Activated CD8-positive, alpha-beta memory T cell treated with anti-CD3 and anti-CD28 coated beads, Interleukin-2, amount 50 U/mL, for 48 hours (primary cell): ENCODE measurements around the gene ART4.

Source experiments
- DNase-seq: peaks from one replicate; pipeline ENCODE4 v3.0.0-alpha.2; 2020

Gene ART4, protein sequence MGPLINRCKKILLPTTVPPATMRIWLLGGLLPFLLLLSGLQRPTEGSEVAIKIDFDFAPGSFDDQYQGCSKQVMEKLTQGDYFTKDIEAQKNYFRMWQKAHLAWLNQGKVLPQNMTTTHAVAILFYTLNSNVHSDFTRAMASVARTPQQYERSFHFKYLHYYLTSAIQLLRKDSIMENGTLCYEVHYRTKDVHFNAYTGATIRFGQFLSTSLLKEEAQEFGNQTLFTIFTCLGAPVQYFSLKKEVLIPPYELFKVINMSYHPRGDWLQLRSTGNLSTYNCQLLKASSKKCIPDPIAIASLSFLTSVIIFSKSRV

DNA sequence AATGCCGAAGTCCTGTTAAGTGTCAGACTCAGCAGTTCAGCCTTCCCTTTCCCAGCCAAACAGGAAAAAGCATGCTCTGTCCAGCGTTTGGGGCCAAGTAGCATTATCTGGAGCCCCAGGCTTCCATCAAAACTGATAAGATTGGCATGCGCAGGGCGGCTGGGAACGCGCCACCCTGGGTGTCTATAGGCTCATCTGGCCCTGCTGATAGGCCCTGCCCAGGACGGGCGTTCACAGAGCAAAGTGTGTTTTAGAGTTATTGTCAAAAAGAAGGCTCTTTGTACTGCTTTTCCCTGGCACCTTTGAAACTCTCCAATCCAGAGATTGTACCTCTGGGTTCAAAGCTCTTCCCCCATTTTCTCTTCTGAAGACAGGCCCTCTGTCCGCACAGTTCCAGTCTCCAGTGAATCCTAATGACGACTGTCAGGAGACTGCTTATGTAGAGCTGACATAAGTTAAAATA lies at the start of gene ART4:
Gene ART4, minus strand, starts transcription at position 102 of the 463 bp plus-strand sequence. CDS start 413 bp downstream, outside the sequence.
- no peak for DNase-seq

DNA sequence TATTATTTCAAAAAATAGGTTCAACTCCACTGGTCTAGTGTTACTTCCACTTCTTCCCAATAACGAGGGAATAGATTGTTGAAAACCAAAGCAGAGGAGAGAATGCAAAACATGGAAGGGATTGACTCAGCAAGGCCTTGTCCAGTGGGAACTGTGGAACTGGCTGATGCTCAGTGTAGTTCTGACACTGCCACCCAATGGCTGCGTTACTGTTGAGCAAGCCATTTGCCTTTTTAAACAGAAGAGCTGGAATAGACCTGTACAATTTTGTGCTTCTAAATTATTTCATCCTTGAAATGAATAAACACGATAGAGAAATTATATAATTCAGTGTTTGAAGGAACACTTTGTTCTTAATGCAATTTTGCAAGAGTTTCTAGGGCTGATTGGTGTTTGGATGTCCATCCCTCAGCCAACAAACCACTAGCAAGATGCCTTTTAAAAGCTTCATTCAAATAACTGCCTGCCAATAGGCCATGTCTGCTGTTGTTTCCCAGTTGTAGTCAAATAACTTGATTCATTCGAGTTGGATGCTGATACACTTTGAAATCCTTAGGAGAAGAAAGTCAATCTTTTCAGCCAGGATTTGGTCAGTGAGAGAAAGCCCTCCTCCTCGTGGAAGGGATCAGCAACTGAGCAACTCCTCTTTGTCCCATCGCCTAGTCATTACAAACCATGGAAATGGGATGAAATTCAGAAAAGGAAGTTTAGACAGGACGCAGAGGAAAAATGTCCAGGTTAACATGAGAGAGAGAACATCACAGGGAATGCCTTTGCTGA lies 49.6 kb upstream of the ART4 start:
- DNase-seq, result no peak

DNA sequence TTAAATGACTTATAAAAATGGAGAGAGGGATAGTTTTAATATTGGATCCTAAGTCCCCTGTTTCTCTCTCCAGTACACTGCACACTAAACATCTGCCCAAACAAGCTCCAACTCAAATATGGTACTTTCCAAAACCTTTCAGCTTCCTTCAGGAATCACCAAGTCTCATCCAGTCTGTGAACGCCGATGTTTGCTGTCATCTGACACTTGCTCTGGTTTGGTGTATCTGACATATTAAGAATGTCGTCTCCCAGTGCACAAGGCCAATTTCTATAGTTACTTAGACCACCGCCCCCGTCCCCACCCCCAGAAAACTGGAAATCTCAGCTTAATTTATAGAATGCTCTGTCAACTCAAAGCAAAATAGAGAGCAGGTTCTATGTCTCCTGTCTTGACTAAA lies 47.4 kb upstream of the ART4 start:
- no peak for DNase-seq

DNA sequence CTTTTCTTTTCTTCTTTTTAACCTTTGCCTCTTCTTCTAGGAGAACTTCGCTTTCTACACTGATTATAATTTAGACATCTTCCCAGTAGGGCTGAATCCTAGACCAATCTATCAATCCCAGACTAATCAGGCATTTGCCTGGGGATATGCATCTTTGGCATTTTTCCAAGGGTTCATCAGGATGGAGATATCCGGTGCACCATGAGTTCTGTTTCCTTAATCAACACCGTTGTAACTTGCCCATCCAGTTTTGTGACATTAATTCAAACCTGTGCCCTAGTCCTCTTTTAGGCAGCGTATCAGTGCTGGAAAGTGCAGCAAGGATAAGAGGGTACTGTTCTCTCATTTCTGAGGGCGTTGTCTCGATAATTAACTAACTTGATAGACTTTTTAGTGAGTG lies 42.9 kb upstream of the ART4 start:
- no peak for DNase-seq

DNA sequence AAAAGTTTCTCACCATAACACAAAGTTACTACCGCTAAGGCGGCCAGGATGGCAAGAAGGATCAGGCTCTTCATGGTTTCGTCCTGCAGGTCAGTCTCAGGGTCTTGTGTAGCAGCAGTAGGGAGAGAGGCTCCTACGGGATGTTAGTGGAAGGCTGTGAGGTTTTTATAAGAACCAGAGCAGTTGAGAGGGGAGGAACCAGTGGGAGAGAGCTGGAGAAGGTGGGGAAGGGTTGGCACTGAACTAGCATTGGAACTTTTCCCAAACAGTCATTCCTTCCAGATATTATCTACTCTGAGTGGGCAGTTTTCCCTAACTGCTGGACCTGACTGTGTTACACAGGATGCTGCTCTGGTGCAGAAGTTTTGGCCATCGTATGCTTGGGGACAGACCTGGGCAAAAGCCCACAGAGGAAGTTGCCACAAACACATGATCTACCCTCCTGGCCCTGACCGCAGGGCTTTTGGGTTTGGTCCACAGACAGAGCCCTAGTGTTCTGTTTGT lies 42.4 kb upstream of the ART4 start, which contains the start of gene MGP:
Gene MGP, minus strand, starts transcription at position 137 of the 504 bp plus-strand sequence. Its CDS starts 63 bp downstream, at position 74.
- DNase-seq, result no peak

DNA sequence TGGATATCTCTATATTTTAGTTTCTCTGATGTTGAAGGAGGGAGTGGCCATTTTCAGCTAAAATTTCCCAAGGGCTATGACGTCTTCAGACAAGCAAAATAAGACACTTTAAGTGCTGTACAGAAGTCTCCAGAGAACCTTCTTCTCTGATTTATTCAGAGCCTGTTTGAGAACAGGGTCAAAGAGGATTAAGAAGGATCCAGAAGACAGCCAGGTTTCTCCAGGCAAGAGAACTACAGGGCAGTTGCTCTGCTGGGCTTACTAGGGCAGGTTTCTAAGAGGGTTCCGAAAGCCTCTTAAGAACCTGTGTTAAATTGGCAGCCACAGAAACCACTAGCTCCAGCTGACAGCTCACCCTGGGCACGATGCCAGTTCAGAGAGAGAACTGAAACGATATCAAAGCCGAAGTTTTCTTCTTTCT lies 41.1 kb upstream of the ART4 start:
- DNase-seq, result peak; percentile 80

DNA sequence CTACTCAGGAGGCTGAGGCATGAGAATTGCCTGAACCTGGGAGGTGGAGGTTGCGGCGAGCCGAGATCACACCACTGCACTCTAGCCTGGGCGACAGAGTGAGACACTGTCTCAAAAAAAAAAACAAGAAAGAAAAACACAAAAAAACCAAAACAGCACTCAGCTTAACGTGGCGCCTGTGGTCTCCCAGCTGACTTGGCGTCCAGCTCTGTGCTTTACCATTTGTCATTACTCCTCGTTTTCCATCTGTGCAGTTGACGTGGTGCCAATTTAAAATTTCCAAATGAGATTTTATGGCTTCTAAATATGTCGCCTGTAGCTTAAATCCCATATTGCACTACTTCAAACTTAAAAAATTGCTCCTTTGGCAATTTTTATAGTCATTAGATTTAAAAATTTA lies 40.4 kb upstream of the ART4 start:
- no peak for DNase-seq

DNA sequence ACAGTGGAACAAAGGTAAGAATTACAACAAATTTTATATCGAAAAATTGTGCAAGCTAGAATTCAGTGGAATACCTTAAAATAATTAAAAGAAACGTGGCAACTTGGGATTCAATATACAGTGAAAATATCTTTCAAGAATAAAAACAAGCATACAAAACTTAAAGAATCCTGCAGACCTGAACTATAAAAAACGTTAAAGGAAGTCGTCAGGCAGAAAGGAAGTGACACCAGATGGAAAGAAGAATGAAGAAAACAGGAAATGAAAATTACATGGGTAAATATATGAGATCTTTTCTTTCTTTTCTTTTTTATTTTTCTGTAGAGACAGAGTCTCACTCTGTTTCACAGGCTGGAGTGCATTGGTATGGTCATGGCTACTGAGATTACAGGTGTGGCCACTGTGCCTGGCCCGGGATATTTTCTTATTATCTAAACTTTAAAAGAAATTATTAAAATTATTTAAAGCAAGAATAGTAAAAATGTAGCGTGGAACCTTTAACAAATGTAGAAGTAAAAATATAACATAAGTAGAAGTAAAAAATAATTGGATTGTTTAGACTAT lies 37.6 kb upstream of the ART4 start:
- no peak for DNase-seq

DNA sequence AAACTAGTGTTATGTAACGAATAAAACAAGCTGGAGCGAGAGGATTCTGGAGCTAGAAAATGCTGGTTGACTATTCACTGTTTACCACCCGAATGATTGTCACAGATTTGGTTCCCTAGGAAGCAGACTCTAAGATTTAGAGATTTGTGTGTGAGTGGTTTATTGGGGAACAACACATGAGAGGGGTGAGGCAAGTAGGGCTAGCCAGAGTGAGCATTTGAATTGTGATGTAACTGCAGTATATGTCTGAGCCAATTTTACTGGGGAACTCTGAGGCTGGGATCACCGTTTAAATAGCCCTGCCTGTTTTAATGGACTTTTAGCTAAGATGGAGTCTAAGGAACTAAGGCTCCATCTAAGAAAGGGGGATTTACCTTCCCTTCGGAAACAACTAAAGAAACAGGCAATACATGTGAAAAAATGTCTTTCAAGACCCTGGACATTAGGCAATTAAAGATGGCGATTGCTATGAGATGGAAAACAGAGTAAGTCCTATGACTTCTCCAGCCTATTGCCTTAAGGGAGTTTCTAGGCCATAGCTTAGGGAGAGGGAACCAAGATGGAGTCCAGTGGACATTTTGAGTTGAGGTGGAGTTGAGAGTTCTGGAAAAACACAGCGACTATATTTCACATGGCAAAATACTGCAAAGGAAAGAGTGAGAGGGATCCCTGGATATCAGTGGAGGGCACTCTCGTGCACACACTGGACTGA lies 36.1 kb upstream of the ART4 start:
- DNase-seq, result no peak

DNA sequence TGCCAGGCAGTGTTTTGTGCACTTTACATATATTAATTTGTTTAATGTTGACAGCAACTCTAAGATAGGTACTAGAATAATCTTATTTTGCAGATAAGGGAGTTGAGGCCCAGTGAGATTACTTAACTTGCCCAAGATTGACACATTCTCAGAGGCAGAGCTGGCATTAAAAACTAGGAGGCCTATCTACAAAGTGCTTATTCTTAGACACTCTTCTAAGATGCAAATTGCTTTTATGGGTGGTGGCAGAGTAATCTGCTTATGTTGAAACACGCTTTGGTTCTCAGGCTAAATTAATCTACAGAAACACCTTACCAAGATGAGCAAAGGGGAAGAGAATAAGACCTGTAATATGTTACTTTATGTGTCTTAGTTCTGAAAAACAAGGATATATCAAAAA lies 35.2 kb upstream of the ART4 start:
- no peak for DNase-seq

DNA sequence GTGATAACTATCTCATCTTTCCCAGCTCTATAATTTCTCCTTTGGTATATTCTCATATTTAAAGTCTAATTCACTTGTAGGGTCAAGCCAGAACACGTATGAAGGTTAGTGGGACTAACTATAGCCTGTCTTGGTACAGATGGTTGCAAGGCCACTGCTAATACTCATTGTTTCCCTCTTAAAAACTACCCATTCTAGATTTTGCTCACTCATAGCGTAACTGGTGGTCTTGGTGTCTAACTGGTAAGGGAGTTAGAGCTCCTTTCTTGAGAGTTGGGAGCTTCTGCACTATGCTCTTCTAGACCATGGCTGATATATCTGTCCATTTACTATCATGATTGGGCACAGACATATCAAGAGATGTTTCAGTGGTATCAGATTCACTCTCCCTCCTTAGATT lies 33.5 kb upstream of the ART4 start:
- DNase-seq, result no peak

DNA sequence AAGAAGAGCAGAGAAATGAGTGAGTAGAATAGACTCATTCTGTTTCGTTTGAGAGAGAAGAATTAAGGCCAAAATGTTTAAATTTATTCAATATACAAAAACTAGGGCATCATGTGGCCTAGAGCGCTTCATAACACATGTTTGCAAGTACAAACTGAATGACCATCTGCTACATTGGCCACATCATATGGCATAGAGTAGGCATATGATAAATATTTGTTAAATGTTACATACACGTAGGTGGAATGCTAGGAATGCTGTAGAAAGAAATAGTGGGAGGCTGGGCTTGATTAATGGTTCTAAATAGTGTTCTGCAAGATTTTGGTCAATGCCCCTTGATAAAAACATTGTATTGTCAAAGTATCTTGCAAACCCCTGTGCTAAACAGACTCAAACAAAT lies 31.6 kb upstream of the ART4 start:
- no peak for DNase-seq

DNA sequence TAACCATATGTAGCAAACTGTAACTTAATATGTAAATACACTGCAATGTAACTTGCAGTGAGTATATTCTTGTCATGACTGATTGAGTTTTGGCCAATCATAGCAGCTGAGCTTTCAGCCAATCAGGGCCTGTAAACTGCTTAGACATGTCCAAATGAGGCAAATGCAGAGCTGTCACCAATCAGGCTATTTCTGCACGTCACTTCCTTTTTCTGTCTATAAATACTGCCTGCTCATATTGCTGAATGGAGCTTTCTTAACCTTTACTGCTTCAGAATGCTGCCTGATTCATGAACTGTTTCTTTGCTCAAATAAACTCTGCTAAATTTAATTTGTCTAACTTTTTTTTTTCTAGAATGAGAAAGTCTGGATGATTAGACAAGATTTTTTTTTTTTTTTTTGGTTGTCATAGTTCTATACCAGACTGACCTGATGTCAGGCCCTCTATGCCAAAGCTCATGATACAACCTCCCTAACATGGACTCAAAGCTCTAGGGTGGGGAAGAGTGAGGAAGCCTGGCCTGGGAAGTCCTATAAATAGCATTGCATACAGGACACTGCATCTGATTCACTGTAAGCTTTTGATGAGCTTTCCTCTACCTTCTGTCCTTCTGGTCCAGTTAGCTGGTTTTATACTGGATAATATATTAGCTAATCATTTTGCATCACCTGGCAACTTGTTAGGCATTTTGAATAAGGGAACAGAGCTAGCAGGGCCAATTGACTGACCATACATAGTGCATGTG lies 30.3 kb upstream of the ART4 start:
- no peak for DNase-seq

DNA sequence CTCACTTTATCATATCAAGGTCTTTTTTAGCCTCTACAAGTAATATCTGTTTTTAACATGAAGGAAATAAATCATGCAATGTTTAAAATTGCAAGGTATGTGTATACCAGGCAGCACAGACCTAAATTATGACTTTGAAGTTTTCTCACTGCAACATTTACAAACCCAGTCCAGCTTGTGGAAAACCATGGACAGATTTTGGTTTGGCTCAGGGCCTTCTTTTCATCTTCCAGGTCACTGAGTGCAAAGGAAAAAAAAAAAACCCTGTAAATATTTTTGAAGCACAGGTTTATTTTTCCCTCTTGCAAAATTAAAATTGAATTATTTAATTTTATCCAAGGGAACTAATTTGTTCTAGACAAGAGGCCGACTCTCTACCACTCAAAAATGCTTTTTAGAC lies 28.6 kb upstream of the ART4 start:
- DNase-seq, result no peak

DNA sequence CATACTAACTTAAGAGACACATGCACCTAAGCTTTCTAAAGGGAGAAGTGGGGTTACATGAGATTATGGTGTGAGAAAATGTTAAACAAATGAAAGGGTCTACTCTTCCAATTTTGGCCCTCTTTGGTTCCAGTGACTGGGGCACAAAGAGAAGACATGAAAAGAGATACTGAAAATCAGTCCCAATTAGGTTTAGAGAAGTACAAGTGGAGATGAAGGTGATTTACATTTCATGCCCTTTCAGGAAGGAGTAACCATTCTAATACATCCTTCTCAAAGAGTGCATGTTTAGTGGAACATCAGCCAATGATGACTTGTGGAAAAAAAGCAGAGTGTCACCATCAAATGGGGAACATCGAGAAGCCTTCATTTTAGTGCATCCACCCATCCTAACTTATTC lies 27.9 kb upstream of the ART4 start:
- DNase-seq, result no peak

DNA sequence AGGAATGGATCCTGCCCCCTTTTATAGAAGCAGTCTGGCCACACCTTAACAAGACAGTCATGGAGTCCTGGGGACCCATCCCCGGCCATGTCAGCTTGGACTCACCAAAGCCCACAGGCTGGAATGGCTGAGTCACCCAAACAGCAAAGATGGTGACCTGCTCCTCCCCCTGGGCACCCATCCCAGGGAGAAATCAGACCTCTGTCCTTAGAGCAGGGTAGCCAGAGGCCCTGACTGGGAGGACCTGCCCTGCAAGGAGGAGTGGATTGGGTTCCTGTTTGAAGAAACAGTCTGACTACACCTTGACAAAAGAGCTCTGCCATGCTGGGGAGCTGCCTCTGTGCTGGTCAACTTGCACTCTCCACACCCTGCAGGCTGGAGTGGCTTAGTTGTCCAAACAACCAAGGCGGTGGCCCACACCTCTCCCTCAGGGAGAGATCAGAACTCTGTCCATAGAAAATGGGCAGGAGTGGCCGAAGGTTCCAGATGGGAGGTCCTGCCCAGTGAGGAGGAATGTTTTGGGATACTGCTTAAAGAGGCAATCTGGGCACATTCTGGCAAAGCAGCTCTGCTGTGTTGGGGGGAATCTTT lies 25.7 kb upstream of the ART4 start:
- DNase-seq, result no peak

DNA sequence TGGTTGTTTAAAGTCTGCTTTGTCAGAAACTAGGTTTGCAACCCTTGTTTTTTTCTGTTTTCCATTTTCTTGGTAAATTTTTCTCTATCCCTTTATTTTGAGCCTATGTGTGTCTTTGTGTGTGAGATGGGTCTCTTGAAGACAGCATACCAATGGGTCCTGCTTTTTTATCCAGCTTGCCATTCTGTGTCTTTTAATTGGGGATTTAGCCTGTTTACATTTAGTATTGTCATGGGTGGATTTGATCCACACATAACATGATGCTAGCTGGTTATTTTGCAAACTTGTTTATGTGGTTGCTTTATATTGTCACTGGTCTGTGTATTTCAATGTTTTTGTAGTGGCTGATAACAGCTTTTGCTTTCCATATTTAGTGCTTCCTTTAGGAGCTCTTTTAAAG lies 17.2 kb upstream of the ART4 start:
- DNase-seq, result no peak

DNA sequence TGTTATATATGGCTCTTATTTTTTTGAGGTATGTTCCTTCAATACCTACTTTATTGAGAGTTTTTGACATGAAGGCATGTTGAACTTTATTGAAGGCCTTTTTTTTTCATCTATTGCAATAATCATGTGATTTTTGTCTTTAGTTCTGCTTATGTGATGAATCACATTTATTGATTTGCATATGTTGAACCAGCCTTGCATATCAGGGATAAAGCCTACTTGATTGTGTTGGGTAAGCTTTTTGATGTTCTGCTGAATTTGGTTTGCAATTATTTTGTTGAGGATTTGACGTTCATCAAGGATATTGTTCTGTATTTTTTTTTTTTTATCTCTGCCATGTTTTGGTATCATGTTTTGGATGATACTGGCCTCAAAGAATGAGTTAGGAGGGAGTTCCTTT lies 15.2 kb upstream of the ART4 start:
- no peak for DNase-seq

DNA sequence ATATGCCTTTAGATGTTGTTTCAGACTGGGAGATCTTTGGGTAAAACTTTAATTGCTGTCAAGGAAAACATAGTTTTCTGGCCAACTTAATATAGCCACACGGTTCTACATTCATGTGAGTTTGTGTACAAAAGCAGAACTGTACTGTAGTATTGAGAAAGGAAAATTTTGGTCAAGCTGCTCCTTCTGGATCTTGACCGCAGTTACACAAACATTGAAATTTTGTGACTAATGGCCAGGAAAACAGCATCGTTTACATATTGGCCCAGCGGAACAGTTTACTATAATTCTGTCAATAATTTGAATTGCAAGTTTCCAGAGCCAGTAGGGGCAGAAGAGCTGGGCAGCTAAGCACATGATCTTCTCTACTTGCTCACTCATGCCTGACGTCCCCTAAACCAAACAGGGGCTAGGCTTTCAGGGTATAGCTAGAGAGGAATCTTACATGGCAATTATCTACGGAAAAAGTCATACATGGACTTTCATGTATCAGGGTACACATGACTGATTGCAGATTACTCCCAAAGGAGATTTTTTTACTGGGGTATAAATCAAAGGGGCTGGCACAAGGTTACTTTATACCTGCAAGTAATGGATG lies 11.4 kb upstream of the ART4 start:
- DNase-seq, result no peak

DNA sequence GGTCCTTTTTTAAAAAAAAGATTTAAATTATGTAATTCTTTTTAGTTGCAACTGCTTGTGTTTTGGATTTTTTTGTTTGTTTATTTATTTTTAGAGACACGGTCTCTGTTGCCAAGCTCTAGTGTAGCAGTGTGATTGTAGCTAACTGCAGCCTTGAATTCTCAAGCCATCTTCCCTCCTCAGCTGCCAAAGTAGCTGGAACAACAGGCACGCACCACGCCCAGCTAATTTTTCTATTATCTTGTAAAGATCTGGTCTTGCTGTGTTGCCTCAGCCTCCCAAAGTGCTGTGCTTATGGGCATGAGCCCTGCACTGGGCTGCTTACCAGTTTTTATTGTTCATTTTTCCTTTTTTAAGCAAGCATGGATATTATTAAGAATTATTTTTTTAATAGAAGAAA lies 10.6 kb upstream of the ART4 start:
- DNase-seq, result no peak

DNA sequence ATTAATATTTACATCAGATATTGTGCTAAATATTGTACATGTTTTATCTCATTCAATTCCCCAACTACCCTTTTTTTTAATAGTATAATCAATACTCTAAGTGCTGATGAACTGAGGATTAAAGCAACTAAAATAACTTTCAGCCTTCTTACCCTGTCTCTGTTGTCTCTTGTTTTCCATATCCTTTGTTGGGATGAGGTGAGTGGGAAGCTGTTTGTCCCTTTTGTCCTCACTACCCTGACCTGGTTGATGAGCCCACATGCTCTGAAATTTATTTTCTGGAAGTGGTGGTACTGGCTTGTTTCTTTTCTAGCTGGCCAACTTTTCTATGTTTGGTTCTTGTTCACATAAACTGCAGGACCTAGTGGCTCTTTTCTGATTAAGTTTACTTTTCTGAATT lies 9.6 kb upstream of the ART4 start:
- no peak for DNase-seq
